T-helper 1 cell treated with Interleukin-12 subunit alpha and Interleukin-12 subunit beta and Interleukin-4 antibody, amounts not matched to agents 30 ng/mL and 1 ng/mL, for 36 hours (primary cell): ENCODE results near the gene LSM4. TPM values are rescaled to one million over a fixed set of nuclear protein-coding genes. Genes with fewer than 3 reads are reported as not detected.
"Not testable (repeated sequence)": the region's sequence is repeated elsewhere in the genome, so short reads cannot be mapped to it uniquely, and the experiment has no call there.

Experiments
- intact Hi-C: fragments of 100-400 bp; cut with micrococcal nuclease; formaldehyde crosslinking; loops from one replicate; pipeline ENCODE4 v1.15.1; 2024
- total RNA-seq: library from RNA; stranded (reverse); gene quantifications from 2 replicates; pipeline ENCODE4 v1.2.3, GENCODE V29; 2022

LSM4 gene
- total RNA-seq = 120 and 125 TPM in 2 replicates

DNA sequence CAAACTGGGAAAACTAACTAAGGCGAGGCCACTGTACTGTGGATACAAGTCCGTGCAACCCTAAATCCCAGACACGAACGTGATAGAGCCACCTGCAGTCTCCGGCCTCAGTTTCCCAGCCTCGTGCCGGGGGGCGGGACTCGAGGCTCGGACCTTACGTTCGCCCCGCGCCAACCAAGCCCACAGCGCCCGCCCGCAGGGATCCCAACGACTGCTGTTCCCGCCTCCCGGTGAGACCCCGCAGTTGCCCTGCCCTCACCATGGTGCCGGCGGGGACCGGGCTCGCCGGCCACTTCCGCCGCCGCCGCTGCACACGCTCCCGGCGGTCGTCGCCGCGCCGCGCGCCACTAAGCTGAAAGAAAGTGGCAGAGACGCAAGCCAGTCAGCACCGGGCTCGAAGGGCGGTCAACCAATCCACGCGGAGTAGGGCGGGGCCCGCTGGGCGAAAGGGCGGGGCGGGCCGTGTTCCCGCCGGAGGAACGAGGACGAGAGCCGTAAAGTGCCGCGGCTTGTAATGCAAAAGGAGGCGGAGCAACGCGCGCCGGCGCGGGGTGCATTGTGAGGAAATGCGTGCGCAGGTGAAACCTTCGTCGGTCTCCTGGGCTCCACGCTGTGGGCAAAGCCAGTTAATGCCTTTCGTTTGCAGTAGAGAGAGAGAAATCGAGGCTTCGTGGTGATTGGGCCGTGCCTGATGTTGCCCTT is at the start of gene LSM4:
LSM4 (minus strand) TSS at position 318 of the 702 bp plus-strand sequence; CDS start at position 262, 56 bp downstream.
- intact Hi-C loops = loop anchor here (1.0 to 2.0 kb wide), 7 partner anchors 18 to 171 kb away; partner anchors contain the start of genes PGPEP1 and RAB3A

DNA sequence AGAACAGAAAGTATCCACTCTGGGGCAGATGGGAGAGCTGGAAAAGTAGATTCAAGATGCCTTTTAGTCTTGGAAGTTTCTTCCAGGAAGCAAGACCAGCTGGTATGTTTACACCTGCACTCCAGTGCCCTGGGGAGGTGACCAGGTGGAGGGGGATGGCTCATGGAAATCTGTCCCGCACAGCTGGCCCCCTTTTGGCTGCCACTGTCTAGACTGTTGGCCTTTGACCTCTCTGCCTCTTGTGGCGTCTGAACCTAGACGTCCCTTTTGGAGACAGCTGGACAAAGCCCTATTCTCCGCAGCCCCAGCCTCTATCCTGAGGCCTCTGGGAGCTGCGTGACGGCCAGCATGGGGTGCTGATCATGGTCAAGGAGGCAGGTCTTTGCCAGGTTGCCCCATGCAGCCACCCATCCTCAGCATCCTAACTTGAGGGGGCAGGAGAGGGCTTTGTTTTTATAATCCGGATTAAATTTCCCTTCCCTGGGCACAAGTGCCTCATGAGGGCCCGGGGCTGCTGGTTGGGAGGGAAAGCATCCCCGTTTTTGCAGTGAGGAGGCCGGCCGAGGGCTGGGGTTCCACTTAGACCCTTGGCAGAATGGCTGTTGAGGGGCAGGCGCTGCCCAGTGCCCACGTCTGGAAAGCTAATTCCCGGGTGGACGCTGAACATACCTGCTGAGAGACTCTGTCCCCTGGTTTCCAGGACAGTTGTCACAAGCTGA is 45.8 kb upstream of the LSM4 start:
- intact Hi-C loops = no loop called here

DNA sequence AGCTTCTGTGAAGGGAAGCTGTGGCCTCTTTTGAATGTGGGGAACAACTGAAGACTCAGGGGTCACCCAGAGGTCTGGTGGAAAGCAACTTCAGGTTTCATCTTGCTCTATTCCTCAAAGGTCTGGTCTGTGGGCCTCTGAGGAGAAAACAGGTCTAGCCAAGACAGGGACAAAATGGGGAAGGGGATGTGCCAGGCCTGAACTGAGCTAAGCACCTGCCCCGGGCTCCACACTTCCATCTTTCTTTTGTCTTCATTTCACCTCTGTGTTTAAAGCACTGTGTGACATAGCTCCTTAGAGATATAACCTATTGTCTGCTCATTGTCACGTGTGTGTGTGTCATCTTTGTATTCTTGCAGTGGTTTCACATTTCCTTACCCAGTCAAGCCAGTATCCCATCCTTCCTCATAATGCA is 43.2 kb upstream of the LSM4 start:
- intact Hi-C loops = no loop called here

DNA sequence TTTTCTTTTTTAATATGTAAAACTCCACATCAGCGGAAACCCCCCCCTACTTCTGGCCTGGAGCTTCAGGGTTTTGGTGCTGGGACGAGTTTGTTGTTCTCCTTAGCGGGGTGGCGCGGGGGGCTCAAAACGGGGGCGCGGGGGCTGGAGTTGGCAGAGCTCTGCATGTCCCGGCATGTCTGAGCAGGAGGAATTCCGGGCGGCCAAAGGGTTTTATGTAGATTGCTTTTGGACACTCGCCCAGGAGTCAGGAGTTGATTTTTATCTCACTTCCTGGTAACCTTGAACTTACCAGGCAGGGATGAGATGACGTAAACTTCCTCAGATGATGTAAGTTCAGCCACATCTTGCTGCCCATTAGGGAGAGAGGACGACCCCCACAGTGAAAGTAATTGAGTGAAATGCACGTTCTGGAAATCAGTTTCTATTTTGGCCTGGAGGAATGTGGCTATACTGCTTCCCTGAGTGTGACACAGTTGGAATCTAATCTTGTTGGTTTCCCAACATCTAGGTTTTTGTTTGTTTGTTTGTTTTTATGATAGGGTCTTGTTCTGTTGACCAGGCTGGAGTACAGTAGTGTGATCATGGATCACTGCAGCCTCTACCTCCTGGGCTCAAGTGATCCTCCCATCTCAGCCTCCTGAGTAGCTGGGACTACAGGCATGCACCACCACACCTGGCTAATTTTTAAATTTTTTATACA is 42.1 kb upstream of the LSM4 start:
- intact Hi-C loops = no loop called here

DNA sequence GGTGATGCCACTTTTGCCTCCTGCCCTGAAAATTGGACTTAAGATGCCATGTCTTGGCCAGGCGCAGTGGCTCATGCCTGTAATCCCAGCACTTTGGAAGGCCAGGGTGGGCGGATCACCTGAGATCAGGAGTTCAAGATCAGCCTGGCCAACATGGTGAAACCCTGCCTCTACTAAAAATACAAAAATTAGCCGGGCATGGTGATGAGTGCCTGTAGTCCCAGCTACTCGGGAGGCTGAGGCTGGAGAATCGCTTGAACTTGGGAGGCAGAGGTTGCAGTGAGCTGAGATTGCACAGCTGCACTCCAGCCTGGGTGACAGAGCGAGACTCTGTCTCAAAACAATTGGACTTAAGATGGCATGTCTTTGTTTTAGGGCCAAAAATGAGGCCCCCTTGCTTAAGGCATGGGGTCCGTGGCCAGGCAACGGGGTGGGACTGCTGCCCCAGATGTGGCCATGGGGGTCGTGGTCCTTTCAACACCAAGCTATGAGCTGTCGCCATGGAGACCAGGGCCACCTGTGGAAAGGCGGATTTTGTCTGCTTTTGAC is 41.5 kb upstream of the LSM4 start:
- intact Hi-C loops = not testable (repeated sequence)

DNA sequence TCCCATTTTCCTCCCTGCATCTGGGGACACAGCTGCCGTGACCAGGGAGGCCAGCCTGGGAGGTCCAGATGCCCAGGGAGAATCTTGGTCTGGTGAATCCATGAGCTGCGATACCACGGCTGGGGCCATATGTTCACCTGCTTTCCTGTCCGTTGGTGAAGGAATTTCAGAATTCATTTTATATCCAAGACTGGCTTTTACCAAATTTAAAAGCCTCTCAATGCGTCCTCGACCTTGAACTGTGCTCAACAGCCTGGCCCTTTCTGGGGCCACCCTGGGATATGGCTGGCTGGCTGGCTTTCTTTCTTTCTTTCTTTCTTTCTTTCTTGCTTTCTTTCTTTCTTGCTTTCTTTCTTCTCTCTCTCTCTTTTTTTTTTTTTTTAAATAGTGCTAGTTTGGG is 40.9 kb upstream of the LSM4 start:
- intact Hi-C loops = no loop called here

DNA sequence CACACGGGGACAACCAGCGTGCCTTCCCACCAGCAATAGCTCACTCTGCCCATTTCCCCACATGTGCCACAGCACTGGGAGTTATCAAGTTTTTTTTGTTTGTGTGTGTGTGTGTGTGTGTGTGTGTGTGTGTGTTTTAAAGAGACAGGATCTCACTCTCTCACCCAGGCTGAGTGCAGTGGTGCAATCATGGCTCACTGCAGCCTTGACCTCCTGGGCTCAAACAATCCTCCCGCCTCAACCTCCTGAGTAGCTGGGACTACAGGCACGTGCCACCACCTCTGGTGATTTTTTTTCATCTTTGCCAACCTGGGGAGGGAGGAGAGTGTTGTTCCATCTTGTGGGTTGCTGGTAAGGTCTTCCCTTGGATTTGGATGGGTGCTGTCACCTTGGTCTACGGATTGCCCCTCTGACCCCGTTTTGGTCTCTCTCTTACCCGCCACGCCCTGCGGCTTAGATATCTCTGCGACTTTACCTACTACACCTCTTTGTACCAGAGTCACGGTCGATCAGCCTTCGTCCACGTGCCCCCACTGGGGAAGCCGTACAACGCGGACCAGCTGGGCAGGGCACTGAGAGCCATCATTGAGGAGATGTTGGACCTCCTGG is 40.2 kb upstream of the LSM4 start:
- intact Hi-C loops = no loop called here

DNA sequence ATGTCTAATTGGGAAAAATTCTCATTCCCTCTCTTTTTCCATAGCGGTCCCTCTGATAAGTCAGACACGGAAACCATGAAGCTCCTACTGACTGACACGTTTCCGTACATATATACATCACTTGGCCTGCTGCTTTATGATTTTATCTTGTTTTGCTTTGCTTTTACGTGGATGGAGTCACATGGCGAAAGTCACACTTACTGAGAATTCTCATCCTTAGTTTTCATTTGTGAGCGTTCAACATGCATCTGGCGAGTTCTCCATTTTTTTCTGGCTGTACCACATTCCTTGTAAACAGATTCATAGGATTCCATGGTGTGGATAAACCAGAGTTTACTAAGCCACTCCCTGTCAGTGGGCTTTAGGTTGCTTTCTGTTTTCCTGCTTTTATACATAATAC is 38.8 kb upstream of the LSM4 start:
- intact Hi-C loops = no loop called here

DNA sequence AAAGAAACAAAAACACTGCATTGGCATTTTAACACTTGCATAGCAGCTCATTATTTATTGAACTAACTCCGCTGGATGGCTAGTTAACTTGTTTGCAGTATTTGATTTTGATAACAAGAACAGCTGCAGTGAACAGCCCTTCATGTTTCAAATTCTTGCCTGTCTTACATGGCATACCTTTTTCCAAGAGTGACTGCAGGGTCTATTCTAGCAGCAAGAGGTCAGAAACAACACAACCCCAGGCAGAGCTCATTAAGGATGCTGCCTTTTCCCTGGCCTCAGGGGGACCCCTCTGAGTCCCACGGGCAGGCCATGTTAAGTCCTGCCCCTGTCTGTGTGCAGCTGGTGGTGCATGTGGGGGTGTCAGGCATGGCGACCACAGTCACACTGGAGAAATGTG is 34.2 kb upstream of the LSM4 start:
- intact Hi-C loops = no loop called here

DNA sequence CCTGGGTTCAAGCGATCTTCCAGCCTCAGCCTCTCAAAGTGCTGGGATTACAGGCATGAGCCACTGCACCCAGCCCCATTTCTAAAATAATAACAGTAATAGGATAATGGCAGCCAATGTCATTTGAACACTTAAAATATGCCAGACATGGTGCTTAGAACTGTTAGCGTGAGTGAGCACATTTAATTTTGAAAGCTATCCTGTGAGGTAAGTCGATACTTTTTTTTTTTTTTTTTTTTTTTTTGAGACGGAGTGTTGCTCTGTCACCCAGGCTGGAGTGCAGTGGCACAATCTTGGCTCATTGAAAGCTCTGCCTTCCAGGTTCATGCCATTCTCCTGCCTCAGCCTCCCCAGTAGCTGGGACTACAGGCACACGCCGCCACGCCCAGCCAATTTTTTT is 31.9 kb upstream of the LSM4 start:
- intact Hi-C loops = not testable (repeated sequence)

DNA sequence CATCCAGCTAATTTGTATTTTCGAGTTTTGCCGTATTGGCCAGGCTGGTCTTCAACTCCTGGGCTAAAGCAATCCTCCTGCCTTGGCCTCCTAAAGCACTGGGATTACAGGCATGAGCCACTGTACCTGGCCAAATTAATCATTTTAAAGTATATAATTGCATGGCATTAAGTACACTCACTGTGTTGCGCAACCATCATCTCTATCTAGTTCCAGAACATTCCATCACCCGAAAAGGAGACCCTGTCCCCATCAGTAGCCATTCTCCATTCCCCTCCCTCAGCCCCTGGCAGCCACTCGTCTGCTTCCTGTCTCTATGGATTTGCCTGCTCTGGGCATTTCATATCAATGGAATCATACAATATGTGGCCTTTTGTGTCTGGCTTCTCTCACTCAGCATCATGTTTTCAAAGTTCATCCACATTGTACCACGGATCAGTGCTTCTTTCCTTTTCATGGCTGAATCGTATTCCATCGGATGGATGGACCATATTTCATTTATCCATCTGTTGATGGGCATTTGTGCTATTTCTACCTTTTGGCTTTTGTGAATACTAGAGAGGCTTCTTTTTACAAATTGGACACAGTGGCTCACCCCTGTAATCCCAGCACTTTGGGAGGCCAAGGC is 30.6 kb upstream of the LSM4 start:
- intact Hi-C loops = no loop called here

DNA sequence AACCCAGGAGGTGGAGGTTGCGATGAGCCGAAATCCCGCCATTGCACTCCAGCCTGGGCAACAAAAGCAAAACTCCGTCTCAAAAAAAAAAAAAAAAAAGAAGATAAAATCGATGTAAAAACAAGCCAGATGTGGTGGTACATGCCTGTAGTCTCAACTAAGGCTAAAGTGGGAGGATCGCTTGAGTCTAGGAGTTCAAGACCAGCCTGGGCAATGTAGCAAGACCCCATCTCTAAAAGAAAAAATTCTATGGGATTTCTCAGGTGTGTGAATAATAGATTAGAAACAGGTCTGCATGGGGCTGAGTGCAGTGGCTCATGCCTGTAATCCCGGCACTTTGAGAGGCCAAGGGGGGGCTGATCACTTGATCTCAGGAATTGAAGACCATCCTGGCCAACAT is 28.7 kb upstream of the LSM4 start:
- intact Hi-C loops = no loop called here

DNA sequence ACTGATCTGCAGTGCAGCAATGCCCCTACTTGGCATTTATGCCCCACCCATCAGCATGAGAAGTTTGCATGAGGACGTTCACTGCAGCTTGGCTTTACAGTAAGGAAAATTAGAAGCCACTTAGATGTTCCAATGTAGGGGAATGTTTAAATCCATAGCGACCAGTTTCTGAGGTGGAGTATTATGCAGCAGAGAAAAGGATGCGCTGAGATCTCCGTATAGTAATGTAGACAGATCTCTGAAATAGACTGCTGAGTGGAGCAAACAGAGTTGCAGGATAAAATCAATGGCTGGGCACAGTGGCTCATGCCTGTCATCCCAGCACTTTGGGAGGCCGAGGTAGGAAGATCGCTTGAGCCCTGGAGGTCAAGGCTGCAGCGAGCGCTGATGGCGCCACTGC is 27.6 kb upstream of the LSM4 start:
- intact Hi-C loops = no loop called here

DNA sequence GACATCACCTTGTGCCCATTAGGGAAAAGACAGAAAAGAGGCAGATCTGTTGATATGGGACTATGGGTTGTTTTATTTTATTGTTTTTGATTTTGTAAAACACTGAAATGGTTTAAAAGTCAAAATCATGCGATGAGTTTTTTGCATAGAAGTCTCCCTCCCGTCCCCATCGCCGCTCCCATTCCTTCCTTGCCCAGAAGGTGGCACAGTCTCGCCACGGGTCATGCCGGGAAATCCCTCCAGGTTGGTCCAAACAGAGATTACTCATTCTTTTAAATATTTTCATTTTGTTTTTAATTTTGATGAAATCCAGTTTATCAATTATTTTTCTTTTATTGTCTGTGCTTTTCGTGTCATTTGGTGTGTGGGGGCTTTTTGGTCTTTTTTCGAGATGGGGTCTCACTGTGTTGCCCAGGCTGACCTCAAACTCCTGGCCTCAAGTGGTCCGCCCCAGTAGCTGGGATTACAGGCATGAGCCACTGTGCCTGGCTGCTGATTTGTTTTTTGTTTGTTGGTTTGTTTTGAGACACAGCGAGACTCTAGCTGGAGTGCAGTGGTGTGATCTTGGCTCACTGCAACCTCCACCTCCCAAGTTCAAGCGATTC is 26.8 kb upstream of the LSM4 start:
- intact Hi-C loops = loop anchor here (2.0 kb wide), 1 partner anchor 61 kb away; no protein-coding TSS in a partner anchor

DNA sequence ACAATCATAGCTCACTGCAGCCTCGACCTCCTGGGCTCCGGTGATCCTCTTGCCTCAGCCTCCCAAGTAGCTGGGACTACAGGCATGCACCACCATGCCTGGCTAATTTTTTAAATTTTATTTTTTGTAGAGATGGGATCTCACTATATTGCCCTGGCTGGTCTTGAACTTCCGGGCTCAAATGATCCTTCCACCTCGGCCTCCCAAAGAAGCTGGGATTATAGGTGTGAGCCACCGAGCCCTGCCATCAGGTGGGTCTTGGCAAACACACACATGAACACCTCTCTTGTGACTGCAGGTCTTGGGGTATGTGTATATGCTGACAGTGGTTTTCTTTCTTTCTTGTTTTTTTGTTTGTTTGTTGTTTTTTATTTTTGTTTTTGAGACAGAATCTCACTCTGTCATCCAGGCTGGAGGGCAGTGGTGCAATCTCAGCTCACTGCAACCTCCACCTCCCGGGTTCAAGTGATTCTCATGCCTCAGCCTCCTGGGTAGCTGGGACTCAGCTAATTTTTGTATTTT is 26.0 kb upstream of the LSM4 start:
- intact Hi-C loops = loop anchor here (2.0 kb wide), 1 partner anchor 62 kb away; no protein-coding TSS in a partner anchor

DNA sequence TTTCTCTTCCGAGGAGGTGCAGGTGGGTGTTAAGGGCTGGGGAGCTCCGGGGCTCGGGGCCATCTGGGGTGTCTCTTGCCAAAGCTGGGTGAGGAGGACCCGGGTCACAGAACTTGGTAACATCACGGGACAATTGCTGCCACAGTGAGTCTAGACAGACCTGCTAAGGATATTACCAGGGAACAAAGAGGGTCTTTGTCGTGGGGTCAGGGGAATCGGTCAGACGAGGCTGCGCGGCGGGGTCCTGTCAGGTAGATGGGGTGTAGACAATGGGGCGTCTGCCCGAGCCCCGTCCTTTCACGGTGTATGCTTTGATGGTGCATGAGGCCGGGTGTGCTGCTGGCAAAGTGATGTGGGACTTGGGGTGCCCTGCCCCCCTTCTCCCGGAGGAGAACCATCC is 25.3 kb upstream of the LSM4 start:
- intact Hi-C loops = loop anchor here (2.0 kb wide), 1 partner anchor 63 kb away; no protein-coding TSS in a partner anchor

DNA sequence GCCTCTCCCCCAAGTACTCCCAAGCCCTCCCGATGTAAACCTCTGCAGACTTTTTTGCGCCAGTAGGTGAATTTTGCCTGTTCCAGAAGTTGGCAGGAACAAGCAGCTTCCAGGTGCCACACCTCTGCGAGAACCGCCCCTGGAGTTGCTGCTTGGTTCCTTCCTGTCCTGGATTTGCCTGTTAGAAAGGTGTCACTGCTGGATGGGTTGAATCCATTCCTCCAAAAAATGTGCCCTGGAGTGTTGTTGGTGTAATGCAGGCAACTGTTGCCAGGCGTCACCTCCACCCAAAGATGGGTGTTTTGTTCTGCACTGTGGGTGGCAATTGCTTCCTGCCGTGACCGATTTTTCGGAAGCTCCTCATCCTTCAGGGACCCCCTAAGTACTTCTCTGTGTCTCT is 23.2 kb upstream of the LSM4 start:
- intact Hi-C loops = no loop called here

DNA sequence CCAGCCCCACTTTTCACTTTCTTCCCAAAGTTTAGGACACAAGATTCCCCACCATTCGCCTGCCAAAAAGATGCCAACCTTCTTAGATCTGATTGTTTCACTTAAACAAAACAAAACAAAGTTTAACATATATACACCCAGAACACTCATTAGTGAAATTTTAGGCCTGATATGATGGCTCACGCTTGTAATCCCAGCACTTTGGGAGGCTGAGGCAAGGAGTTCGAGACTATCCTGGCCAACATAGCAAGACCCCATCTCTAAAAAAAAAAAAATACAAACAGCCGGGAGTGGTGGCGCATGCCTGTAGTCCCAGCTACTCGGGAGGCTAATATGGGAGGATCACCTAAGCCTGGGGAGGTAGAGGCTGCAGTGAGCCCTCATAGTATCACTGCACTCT is 22.4 kb upstream of the LSM4 start:
- intact Hi-C loops = no loop called here

DNA sequence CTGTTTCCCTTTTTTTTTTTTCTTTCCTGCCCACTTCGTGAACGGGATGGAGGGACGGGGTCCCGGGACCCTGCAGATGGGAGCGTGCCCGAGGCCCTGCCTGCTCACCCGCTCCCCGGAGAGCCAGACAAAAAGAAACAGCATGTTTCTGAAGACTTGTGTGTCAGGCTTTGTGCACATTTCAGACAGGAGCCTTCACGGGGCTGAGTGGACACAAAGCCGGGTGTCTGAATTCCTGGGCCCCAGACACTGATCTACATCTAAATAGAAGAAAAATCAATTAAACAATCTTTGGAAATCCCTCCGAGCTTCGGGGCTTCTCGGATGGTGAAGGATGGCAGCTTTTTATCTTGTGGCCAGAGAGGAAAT is 21.7 kb upstream of the LSM4 start:
- intact Hi-C loops = no loop called here

DNA sequence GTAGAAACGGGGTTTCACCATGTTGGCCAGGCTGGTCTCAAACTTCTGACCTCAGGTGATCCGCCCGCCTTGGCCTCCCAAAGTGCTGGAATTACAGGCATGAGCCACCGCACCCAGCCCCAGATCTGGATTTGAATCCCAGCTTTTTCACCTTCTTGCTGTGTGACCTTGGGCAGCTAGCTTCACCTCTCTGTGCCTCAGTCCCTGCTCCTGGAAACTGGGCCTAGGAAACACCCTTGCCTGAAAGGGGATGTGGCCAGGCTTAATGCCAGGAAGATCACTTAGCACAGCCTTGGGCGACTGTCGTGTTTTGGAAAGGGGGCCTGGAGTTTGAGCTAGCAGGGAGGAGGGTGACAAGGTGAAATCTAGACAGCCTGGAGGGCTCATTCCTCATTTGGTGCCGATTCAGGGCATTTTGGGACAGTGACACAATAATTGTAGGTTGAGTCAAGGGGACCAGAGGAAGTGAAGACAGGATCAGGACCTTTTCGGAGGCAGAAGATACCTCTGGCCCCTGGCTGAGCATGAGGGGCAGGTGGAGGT is 19.3 kb upstream of the LSM4 start:
- intact Hi-C loops = no loop called here
